ENCODE data around the gene TBC1D2B.

TBC1D2B gene

GRCh38 chr15:78069462-78070029 is 8.0 kb downstream of the TBC1D2B start:
- peaks cover 0 to under 1% of the 10 kb centered on the region in 2 experiments; a peak in 1 of 3 replicates for H3K36me3 ChIP-seq (ENCODE audit: control insufficient read depth in 2 of 2, insufficient read depth in 1 of 2, low read length in 2 of 2)

GRCh38 chr15:78069052-78069414 is 8.5 kb downstream of the TBC1D2B start:
- H3K4me1 ChIP-seq (ENCODE audit: control insufficient read depth, insufficient read depth, low read length): peaks cover 66% of the 10 kb centered on the region
- ChIA-PET POLR2A (interaction anchor here (1.1 kb wide), 1 partner anchor 10 kb away, joined by 3 read pairs; no protein-coding TSS in a partner anchor), CTCF (interaction anchor here (1.0 to 1.2 kb wide), 2 partner anchors 39 to 171 kb away, joined by 5 read pairs; no protein-coding TSS in a partner anchor)
- no peaks in the 10 kb centered on the region for H3K36me3 ChIP-seq (ENCODE audit: control insufficient read depth in 2 of 2, insufficient read depth in 1 of 2, low read length in 2 of 2)
- H3K4me3 ChIP-seq (ENCODE audit: low read depth, low read length): no peak overlapping the region
- no peak overlapping the region for H3K27ac ChIP-seq (ENCODE audit: extremely low read depth, low read depth, low read length)
- H3K9me3 ChIP-seq (ENCODE audit: control insufficient read depth, insufficient read depth, low read depth, low read length): no peaks in the 10 kb centered on the region
- TF ChIP-seq ZNF791 (tag by site-specific recombination; IDR thresholded peaks at IDR 0.05): no peak
- no peak for TF ChIP-seq ZNF157 (tag by site-specific recombination; IDR thresholded peaks at IDR 0.05)
- TF ChIP-seq PBX3 (CRISPR knock-in tag; IDR thresholded peaks at IDR 0.05): no peak
- TF ChIP-seq ZNF830 (tag by site-specific recombination; IDR thresholded peaks at IDR 0.05; ENCODE audit: low read depth): no peak
- no peak for TF ChIP-seq ZNF626 (tag by site-specific recombination; IDR thresholded peaks at IDR 0.05)
- TF ChIP-seq SETDB1 (IDR thresholded peaks at IDR 0.05; ENCODE audit: insufficient read length, low read length): no peak
- no peak for TF ChIP-seq ZNF843 (tag by site-specific recombination; IDR thresholded peaks at IDR 0.05)
- no peak for TF ChIP-seq OSR2 (tag by site-specific recombination; IDR thresholded peaks at IDR 0.05)

More at GRCh38 chr15:78069462-78070029, 8.0 kb downstream of the TBC1D2B start:
- H3K4me1 ChIP-seq (ENCODE audit: control insufficient read depth, insufficient read depth, low read length): peaks cover 66% of the 10 kb centered on the region
- no peak overlapping the region for H3K4me3 ChIP-seq (ENCODE audit: low read depth, low read length)
- no peaks in the 10 kb centered on the region for H3K9me3 ChIP-seq (ENCODE audit: control insufficient read depth, insufficient read depth, low read depth, low read length)
- no peak overlapping the region for H3K27ac ChIP-seq (ENCODE audit: extremely low read depth, low read depth, low read length)
- ChIA-PET POLR2A (interaction anchor here (1.1 kb wide), 1 partner anchor 11 kb away, joined by 3 read pairs; no protein-coding TSS in a partner anchor), CTCF (interaction anchor here (1.0 to 1.7 kb wide), 5 partner anchors 39 to 171 kb away, joined by 4 to 5 read pairs (median 5); no protein-coding TSS in a partner anchor)
- TF ChIP-seq ZBTB17 (tag by site-specific recombination; IDR thresholded peaks at IDR 0.05): no peak
- no peak for TF ChIP-seq ZSCAN16 (tag by site-specific recombination; IDR thresholded peaks at IDR 0.05)
- no peak for TF ChIP-seq ZNF585B (tag by site-specific recombination; IDR thresholded peaks at IDR 0.05)
- TF ChIP-seq GLIS1 (tag by site-specific recombination; IDR thresholded peaks at IDR 0.05): no peak
- TF ChIP-seq ZNF792 (tag by site-specific recombination; IDR thresholded peaks at IDR 0.05): no peak
- no peak for TF ChIP-seq ZNF521 (tag by site-specific recombination; IDR thresholded peaks at IDR 0.05)
- no peak for TF ChIP-seq ZNF529 (tag by site-specific recombination; IDR thresholded peaks at IDR 0.05; ENCODE audit: insufficient replicate concordance)
- TF ChIP-seq OSR2 (tag by site-specific recombination; IDR thresholded peaks at IDR 0.05): no peak
- no peak for TF ChIP-seq INSM2 (tag by site-specific recombination; IDR thresholded peaks at IDR 0.05)
- TF ChIP-seq ZNF544 (tag by site-specific recombination; IDR thresholded peaks at IDR 0.05): no peak
- no peak for TF ChIP-seq ZSCAN23 (tag by site-specific recombination; IDR thresholded peaks at IDR 0.05)
- TF ChIP-seq ZNF558 (tag by site-specific recombination; IDR thresholded peaks at IDR 0.05): no peak
- TF ChIP-seq HOXA7 (CRISPR knock-in tag; IDR thresholded peaks at IDR 0.05; ENCODE audit: borderline replicate concordance): no peak
- no peak for TF ChIP-seq ZNF26 (tag by site-specific recombination; IDR thresholded peaks at IDR 0.05)
- TF ChIP-seq ZNF121 (tag by site-specific recombination; IDR thresholded peaks at IDR 0.05): no peak
- no peak for TF ChIP-seq ZNF670 (tag by site-specific recombination; IDR thresholded peaks at IDR 0.05; ENCODE audit: low read depth)
- TF ChIP-seq ZBTB26 (tag by site-specific recombination; optimal IDR thresholded peaks at IDR 0.05): no peak
- TF ChIP-seq ZNF223 (tag by site-specific recombination; IDR thresholded peaks at IDR 0.05): no peak
- no peak for TF ChIP-seq ZBTB49 (tag by site-specific recombination; IDR thresholded peaks at IDR 0.05; ENCODE audit: low read depth)
- no peak for TF ChIP-seq TCF7L2 (IDR thresholded peaks at IDR 0.05; ENCODE audit: borderline replicate concordance, low read depth, low read length)

All from HEK293 (cell line).